MCF 10A (cell line): ENCODE results near the gene ZNF467. TPM values are rescaled to one million over a fixed set of nuclear protein-coding genes. Genes with fewer than 3 reads are reported as not detected.

Experiments
- BruUV-seq: library from RNA; stranded (reverse); fragments of 400-500 nt; replicated peaks from 2 replicates; lab custom pipeline; 2021; lab: Mats Ljungman, UMichigan
- CTCF ChIA-PET: fragments of 300-600 bp; sonication (Branson Sonifier 250); formaldehyde crosslinking; extraction: SDS; loops from one replicate; lab custom pipeline; 2021; ENCODE audit warnings: antibody characterized with exemption, inconsistent platforms; lab: Yijun Ruan, JAX
- POLR2A ChIA-PET: fragments of 300-600, 350-650 bp; sonication (Branson Sonifier 250); formaldehyde crosslinking; extraction: SDS; loops from one replicate; lab custom pipeline; 2020; ENCODE audit warnings: antibody characterized with exemption, inconsistent platforms; lab: Yijun Ruan, JAX
- DNase-seq: peaks from one replicate; pipeline ENCODE4 v3.0.0-alpha.2; 2018; ENCODE audit not compliant: unreplicated experiment
- H3K27ac Mint-ChIP-seq: one replicate; pipeline ENCODE4 v1.8.0; 2022; ENCODE audit warnings: mild to moderate bottlenecking, low read depth, mixed read lengths; ENCODE audit not compliant: unreplicated experiment
- H3K27me3 Mint-ChIP-seq: one replicate; pipeline ENCODE4 v1.8.0; 2022; ENCODE audit warnings: mixed read lengths; ENCODE audit not compliant: insufficient read depth, unreplicated experiment
- H3K36me3 Mint-ChIP-seq: one replicate; pipeline ENCODE4 v1.8.0; 2022; ENCODE audit warnings: mild to moderate bottlenecking, moderate library complexity, mixed read lengths; ENCODE audit not compliant: insufficient read depth, unreplicated experiment
- H3K4me1 Mint-ChIP-seq: one replicate; pipeline ENCODE4 v1.8.0; 2022; ENCODE audit warnings: mixed read lengths; ENCODE audit not compliant: insufficient read depth, unreplicated experiment
- H3K4me3 Mint-ChIP-seq: one replicate; pipeline ENCODE4 v1.8.0; 2022; ENCODE audit warnings: mild to moderate bottlenecking, moderate library complexity, mixed read lengths; ENCODE audit not compliant: unreplicated experiment
- H3K9me3 Mint-ChIP-seq: one replicate; pipeline ENCODE4 v1.8.0; 2022; ENCODE audit warnings: mixed read lengths; ENCODE audit not compliant: unreplicated experiment
- CTCF ChIP-seq: fragments of 200-600 bp; IDR thresholded peaks from one replicate; pipeline ENCODE4 v1.8.0; 2022; ENCODE audit warnings: antibody characterized with exemption, mild to moderate bottlenecking; ENCODE audit not compliant: unreplicated experiment
- intact Hi-C: fragments of 100-400 bp; cut with micrococcal nuclease; formaldehyde crosslinking; loops from 2 replicates; pipeline ENCODE4 v1.14.1; 2022
- total RNA-seq: library from RNA; stranded (reverse); gene quantifications from 2 replicates; pipeline ENCODE4 v1.2.3, GENCODE V29; 2022

The ZNF467 gene
- total RNA-seq, 1 experiment from 2014 or later = 3.7 TPM

GRCh38 chr7:149785983-149786382 lies 12.6 kb upstream of the ZNF467 start:
- no peak for TF ChIP-seq CTCF
- CTCF ChIA-PET = interaction anchor here (0.5 to 0.7 kb wide), 2 partner anchors 65 to 536 kb away, joined by 3 to 4 read pairs; no protein-coding TSS in a partner anchor
- H3K4me1 Mint-ChIP-seq = no peaks in the 10 kb centered on the region

GRCh38 chr7:149785402-149785801 lies 12.0 kb upstream of the ZNF467 start:
- no peak overlapping the region for H3K4me3 Mint-ChIP-seq
- POLR2A ChIA-PET = no interaction called here

More at GRCh38 chr7:149785983-149786382, 12.6 kb upstream of the ZNF467 start:
- intact Hi-C loops = no loop called here
- POLR2A ChIA-PET = no interaction called here
- no peak for DNase-seq
- Mint-ChIP-seq H3K27ac (no peak overlapping the region), H3K36me3 (no peaks in the 10 kb centered on the region), H3K27me3 (no peaks in the 10 kb centered on the region), H3K4me3 (no peak overlapping the region), H3K9me3 (no peaks in the 10 kb centered on the region)
- no TSS peak for BruUV-seq

GRCh38 chr7:149784251-149784608 lies 10.8 kb upstream of the ZNF467 start:
- BruUV-seq = no TSS peak
- no peak overlapping the region for H3K27ac Mint-ChIP-seq
- no peak for TF ChIP-seq CTCF
- DNase-seq = no peak
- intact Hi-C loops = no loop called here
- no peak overlapping the region for H3K4me3 Mint-ChIP-seq
- no peaks in the 10 kb centered on the region for H3K36me3 Mint-ChIP-seq
- CTCF ChIA-PET = no interaction called here
- no peaks in the 10 kb centered on the region for H3K9me3 Mint-ChIP-seq
- POLR2A ChIA-PET = no interaction called here
- H3K27me3 Mint-ChIP-seq = no peaks in the 10 kb centered on the region
- no peaks in the 10 kb centered on the region for H3K4me1 Mint-ChIP-seq

More at GRCh38 chr7:149785402-149785801, 12.0 kb upstream of the ZNF467 start:
- intact Hi-C loops = no loop called here
- Mint-ChIP-seq H3K9me3 (no peaks in the 10 kb centered on the region), H3K4me1 (no peaks in the 10 kb centered on the region), H3K27me3 (no peaks in the 10 kb centered on the region), H3K27ac (no peak overlapping the region), H3K36me3 (no peaks in the 10 kb centered on the region)
- CTCF ChIA-PET = no interaction called here
- no peak for DNase-seq
- TF ChIP-seq CTCF = no peak
- no TSS peak for BruUV-seq

GRCh38 chr7:149783386-149784250 lies 10.2 kb upstream of the ZNF467 start:
- DNase-seq = no peak
- no peaks in the 10 kb centered on the region for H3K9me3 Mint-ChIP-seq
- ChIA-PET CTCF (interaction anchor here (1.5 kb wide), 1 partner anchor 24 kb away, joined by 10 read pairs; no protein-coding TSS in a partner anchor), POLR2A (no interaction called here)
- intact Hi-C loops = no loop called here
- H3K27me3 Mint-ChIP-seq = no peaks in the 10 kb centered on the region
- H3K4me3 Mint-ChIP-seq = no peak overlapping the region
- TF ChIP-seq CTCF = no peak
- no peaks in the 10 kb centered on the region for H3K36me3 Mint-ChIP-seq
- H3K4me1 Mint-ChIP-seq = no peaks in the 10 kb centered on the region
- BruUV-seq = no TSS peak
- H3K27ac Mint-ChIP-seq = no peak overlapping the region
